Measurements from ENCODE around the gene CCL18. TPM values are rescaled to one million over a fixed set of nuclear protein-coding genes. Genes with fewer than 3 reads are reported as not detected.
"Not testable (repeated sequence)": the region's sequence is repeated elsewhere in the genome, so short reads cannot be mapped to it uniquely, and the experiment has no call there.

Gene CCL18, protein sequence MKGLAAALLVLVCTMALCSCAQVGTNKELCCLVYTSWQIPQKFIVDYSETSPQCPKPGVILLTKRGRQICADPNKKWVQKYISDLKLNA
- under 1 TPM in 2 of 10 donors, not detected in 8; 0.18 to 0.23 TPM for polyA plus RNA-seq (ENCODE audit: insufficient read length in 10 of 10)
- long read RNA-seq, donor 1 = 0 reads
- long read RNA-seq, donor 2 = 0 reads
- long read RNA-seq, donor 3 = 0 reads
- long read RNA-seq, donor 4 = 0 reads
- long read RNA-seq, donor 5 = 0 reads
- long read RNA-seq, donor 6 = 0 reads
- long read RNA-seq, donor 7 = 0 reads
- long read RNA-seq, donor 8 = 0 reads
- long read RNA-seq, donor 9 = 0 reads

DNA sequence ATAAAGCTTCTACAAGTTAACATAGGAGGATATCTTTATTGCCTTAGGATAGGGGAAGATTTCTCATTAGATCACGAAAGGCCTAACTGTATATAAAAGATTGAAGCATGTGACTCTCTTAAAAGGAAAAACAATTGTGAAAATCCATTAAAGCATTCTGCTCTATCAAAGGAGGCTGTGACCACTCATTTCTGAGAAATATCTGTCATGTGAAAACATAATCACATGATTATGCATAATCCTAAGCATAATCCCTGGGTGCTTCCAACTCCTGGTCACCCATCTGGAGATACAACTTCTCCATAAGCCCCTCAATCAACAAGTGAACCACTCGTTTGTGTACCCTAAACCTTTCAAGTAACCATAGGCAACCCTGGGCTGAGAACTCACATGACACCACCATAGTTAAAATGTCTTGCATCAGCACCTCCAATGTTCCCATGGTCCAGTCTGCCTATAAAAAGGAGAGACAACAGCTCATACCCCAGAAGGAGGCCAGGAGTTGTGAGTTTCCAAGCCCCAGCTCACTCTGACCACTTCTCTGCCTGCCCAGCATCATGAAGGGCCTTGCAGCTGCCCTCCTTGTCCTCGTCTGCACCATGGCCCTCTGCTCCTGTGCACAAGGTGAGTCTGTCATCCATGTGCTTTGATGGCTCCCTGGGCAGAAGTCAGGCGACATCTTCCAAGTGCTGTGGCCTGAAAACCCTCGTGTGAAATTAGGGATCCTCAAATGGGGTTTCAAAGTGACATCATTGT lies at the start of gene CCL18:
Gene CCL18 (plus strand): TSS at position 487 of the 756 bp plus-strand sequence. CDS start 71 bp downstream, at position 558.
- no peak for DNase-seq

DNA sequence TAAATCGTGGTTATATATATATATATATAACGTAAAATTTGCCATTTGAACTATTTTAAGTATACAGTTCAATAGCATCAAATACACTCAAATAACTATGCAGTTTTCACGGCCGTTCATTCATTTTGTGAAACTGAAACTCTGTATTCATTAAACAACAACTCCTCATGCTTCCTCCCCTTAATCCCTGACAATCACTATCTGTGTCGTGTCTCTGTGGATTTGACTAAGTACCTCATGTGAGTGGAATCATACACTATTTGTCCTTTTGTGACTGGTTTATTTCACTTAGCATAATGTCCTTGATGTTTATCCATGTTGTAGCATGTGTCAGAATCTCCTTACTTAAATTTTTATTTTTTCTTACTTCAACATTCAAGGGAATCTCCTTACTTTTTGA lies 49.1 kb upstream of the CCL18 start:
- DNase-seq = no peak

- DNase-seq = not testable (repeated sequence)
Measured at GRCh38 chr17:36015895-36016294, 48.2 kb upstream of the CCL18 start.

- DNase-seq = no peak
Measured at GRCh38 chr17:36016555-36016954, 47.5 kb upstream of the CCL18 start.

GRCh38 chr17:36017799-36018198 lies 46.3 kb upstream of the CCL18 start, which contains the start of gene CCL23:
TSS of gene CCL23 (minus strand) at chr17:36017972. CDS start at chr17:36017897, 75 bp downstream.
- peak in 1 of 3 donors; percentile 12 for DNase-seq

- DNase-seq = no peak
Measured at GRCh38 chr17:36019423-36019822, 44.6 kb upstream of the CCL18 start.

GRCh38 chr17:36024106-36024869 lies 39.8 kb upstream of the CCL18 start:
- DNase-seq = no peak

DNA sequence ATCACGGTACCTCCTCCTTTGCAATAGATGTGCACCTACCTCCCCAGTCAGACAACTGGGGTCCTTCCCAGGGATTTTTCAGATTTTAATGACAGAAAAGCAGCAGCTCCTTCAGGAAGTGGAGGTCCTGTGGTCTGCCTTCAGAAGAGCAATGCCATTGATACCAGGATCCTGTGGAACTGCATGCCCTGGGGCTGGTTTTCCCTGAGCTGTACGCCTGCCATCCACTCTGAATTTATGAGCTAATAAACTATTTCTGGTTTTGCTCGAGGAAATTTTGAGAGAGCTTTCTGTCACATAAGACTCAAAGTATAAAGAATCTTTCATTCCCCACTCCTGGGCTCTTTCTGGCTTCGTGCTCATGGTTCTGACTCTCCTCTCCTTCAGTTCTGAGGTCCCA lies 36.3 kb upstream of the CCL18 start:
- DNase-seq = no peak

GRCh38 chr17:36030956-36031355 lies 33.1 kb upstream of the CCL18 start:
- no peak for DNase-seq

- no peak for DNase-seq
Measured at GRCh38 chr17:36034127-36034526, 29.9 kb upstream of the CCL18 start.

GRCh38 chr17:36036235-36036634 lies 27.8 kb upstream of the CCL18 start:
- peak in 1 of 3 donors; percentile 7 for DNase-seq

GRCh38 chr17:36048066-36048465 lies 16.0 kb upstream of the CCL18 start:
- no peak for DNase-seq

- DNase-seq = no peak
Measured at GRCh38 chr17:36049643-36050042, 14.4 kb upstream of the CCL18 start.

DNA sequence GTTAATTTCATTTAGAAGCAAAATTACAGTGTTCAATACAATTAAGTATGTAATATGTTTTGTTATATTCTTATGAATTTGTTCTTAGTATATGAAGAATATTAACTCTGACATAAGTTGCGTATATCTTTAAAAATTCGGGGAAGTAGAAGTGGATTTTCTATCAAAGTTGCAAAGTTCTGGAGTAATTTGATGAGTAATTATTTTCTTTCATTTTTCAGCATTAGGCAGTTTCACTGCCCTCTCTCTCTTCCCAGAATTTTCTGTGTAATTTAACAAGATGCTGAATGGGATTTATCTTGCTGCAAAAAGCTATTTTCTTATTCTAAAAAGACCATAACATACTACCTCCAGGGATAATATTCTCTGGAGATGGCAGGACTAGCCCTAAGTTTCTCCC lies 8.9 kb upstream of the CCL18 start:
- DNase-seq = no peak

GRCh38 chr17:36055921-36056520 lies 8.1 kb upstream of the CCL18 start:
- no peak for DNase-seq

DNA sequence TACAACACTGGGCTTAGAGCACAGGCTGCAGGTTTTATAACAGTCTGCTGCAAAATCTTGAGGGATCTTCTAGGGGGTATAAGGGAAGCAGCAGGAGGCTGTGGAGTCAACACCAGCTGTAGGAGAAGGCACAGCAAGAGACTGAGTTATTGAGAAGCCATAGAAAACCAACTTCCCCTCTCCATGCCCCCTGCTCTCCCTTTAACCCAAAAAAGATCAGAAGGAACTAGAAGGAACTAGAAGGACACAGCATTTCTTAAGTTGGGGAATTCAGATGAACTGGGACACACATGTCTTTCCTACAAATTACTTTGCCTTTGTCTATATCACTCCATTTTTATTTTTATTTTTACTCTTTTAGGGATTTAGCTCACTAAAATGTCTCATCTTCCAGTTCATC lies 6.2 kb upstream of the CCL18 start:
- no peak for DNase-seq

- DNase-seq = no peak
Measured at GRCh38 chr17:36059406-36059805, 4.7 kb upstream of the CCL18 start.

DNA sequence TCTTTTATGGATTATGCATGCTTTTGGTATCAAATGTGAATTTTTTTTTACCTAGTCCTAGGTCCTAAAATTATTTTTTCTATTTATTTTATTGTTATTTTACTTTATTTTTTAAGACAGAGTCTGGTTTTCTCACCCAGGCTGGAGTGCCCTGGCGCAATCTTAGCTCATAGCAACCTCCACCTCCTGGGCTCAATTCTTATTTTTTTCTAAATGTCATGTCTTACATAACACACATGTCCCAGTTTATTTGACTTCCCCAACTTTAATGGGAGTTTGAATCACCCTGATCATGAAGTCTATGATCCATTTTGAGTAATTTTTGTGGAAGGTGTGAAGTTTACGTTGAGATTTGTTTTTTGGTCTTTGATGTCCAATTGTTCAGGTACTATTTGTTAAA lies 3.3 kb upstream of the CCL18 start:
- DNase-seq = no peak

DNA sequence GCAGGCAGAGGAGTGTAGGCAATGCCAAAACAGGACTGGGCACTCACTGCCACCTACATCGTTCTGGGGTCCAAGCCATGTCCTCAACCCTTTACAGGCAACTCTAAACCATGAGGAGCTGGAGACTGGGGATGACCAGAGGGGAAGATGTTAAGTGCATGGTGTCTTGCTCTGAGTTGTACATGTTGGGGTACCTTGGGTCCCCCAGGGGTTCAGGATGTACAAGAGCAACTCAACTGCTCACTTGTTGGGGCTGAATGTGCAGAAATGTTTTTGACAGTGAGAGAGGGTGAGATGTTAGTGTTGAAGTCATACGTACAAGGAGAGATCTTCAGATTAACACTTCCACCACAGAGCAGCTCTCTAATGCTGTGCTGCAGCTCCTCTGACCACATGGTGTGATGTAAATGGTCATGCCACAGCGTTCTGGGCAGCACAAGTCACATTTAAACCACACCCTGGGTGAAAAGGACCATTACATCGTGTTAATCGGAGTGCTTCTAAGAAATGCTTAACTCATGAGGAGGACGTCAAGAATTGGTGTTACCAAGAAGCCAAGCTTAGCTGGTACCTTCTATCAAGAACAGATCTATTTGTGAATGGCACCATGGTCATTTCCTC lies 2.4 kb downstream of the CCL18 start:
- DNase-seq = no peak

DNA sequence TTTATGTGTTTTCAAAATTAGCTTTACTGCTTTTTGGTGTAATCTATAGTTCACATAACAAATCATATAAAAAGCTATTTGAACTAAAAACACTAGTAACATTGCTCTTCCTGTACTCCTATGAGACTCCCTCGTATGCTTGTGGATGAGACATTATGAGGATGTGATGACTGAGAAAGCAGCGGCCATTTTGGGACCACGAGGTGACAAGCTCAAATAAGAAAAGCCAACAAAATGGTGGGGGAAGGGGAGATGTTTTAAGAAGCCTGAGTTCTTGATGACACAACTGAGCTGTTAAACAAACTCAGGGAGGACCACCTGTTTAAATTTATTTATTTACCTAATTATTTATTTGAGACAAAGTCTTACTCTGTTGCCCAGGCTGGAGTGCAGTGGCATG lies 4.5 kb downstream of the CCL18 start:
- DNase-seq = no peak

GRCh38 chr17:36069136-36069535 lies 5.1 kb downstream of the CCL18 start:
- no peak for DNase-seq

GRCh38 chr17:36070427-36070826 lies 6.4 kb downstream of the CCL18 start:
- no peak for DNase-seq

All from muscle of back (tissue), 13 donors.